Pancreas (tissue), 10 donors: ENCODE results near the gene BAG3. TPM values are rescaled to one million over a fixed set of nuclear protein-coding genes. Genes with fewer than 3 reads are reported as not detected.
"Not testable (repeated sequence)": the region's sequence is repeated elsewhere in the genome, so short reads cannot be mapped to it uniquely, and the experiment has no call there.

Source experiments
- ATAC-seq, 4 donors: fragments of 200-7000 bp; cut with Tn5 transposase; one replicate each; pipeline versions ENCODE4 v1.8.0 to v1.9.1; 2020; ENCODE audit warnings: mild to moderate bottlenecking in 4 of 4, moderate library complexity in 4 of 4
- DNase-seq, 6 donors: peaks; one replicate each; pipeline ENCODE4 v3.0.0-alpha.2; 2020
- FAIRE-seq: peaks from 2 replicates; lab custom pipeline; 2012; peaks lifted over from hg19 to GRCh38; lab: Jason Lieb, UNC
- H3K27ac ChIP-seq, 4 donors: fragments of 200-600 bp; sonication (generic); 1 replicate in 3 of 4; 2 replicates in 1 of 4; pipeline versions ENCODE4 v1.5.0 to v1.8.0; 2020
- H3K27me3 ChIP-seq, 4 donors: fragments of 200-600 bp; one replicate each; pipeline ENCODE4 v1.8.0; 2021
- H3K36me3 ChIP-seq, 3 donors: fragments of 200-600 bp; sonication (generic) in 1 of 3; one replicate each; pipeline versions ENCODE4 v1.5.0 to v1.8.0; 2020 to 2021
- H3K4me1 ChIP-seq, 3 donors: fragments of 200-600 bp; one replicate each; pipeline ENCODE4 v1.8.0; 2021
- H3K4me3 ChIP-seq, 4 donors: fragments of 200-600 bp; sonication (generic) in 2 of 4; one replicate each; pipeline versions ENCODE4 v1.5.0 to v1.8.0; 2020 to 2021
- H3K9me3 ChIP-seq, 4 donors: fragments of 200-600 bp; one replicate each; pipeline ENCODE4 v1.8.0; 2021
- WGBS, 2 donors: extraction: QIAGEN DNeasy Blood & Tissue Kit; methylation state at CpG; one replicate each; pipeline ENCODE4 v1.1.7; 2013; 5-methylcytosine and 5-hydroxymethylcytosine counted together
- intact Hi-C, 3 donors: fragments of 100-400 bp; cut with DNase I; formaldehyde crosslinking; loops; one replicate each; pipeline versions ENCODE4 v1.11.1 to v1.14.2; 2022
- polyA plus RNA-seq, 2 donors: library from polyadenylated mRNA; stranded (reverse); fragments of 200-250 nt; gene quantifications; one replicate each; pipeline ENCODE4 v1.2.3, GENCODE V29; 2013
- total RNA-seq, 6 donors: library from RNA; stranded (reverse); fragmentation: NEBNext Ultra II Directional in 4 of 6; extraction: Animal tissue kit (Norgen Biotek cat#: 25700) in 4 of 6; gene quantifications; one replicate each; pipeline versions ENCODE4 v1.2.1 to v1.2.4, GENCODE V29; 2021 to 2023
- TF ChIP-seq, protein P1 (sequence below), 4 donors: fragments of 200-600 bp; sonication (generic) in 3 of 4; IDR thresholded peaks; one replicate each; pipeline versions ENCODE4 v1.5.0 to v1.8.0; 2021; ENCODE audit warnings: antibody characterized with exemption in 4 of 4
- donor health status: healthy with polysubstance abuse.
- donor health status: DM: no; HTN: no; CAD: no; lungs with moderate emphysema.
- donor health status: DM: no; HTN: no; CAD: no.
- donor health status: control.
- donor health status: control.
- donor health status: Bipolar disorder and iron deficiency.
- donor health status: DM: yes; HTN: yes; CAD: no.
- donor health status: DM: no; HTN: no; CAD: no.
- donor health status: DM: no; HTN: no; CAD: no.
- donor health status: DM: yes; HTN: yes; CAD: no.

BAG3 gene
- total and polyA plus RNA-seq, 8 donors: 6.4 to 16.8 (median 8.8) TPM

DNA sequence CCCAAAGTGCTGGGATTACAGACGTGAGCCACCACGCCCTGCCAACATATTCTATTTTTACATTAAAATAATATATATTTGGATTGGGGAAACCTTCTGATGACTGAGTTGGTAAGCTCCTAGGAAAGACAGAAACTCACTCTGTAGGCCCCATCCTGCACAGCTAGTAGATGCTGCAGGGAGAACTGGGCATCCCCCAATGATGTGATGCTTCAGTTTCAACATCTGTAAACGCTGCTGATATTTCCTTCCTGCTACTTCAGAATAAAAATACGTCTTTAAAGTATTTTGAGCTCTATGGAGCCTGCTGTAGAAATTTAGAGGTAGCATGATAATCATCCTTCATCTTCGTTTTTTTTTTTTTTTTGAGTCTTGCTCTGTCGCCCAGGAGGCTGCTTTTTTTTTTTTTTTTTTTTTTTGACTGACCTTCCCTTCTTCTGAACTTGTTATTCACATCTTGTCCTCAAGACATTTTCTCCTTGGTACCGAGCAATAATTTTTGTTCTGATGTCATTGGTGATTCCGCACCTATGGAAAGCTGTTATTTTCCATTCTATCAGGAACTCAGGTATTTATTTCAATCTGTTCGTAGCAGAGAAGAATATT, 52.8 kb downstream of the BAG3 start:
- no peak for FAIRE-seq
- WGBS, 2 donors: 78 to 85% methylated on average over 8 to 9 of the region's 9 CpGs

DNA sequence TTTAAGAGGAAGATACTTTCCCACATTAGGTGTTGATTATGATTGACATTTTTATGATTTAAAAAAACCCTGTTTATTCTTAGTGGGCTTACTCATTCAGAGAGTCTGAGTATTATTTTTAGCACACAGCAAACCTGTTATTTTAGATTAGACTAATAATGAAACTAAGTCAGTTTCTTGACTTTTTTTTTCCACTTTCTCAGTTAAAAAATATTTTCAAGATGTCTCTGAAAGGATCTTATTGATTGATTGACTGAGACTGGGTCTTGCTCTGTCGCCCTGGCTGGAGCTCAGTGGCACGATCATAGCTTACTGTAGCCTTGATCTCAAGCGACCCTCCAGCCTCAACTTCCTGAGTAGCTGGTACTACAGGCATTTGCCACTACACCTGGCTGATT, 54.3 kb downstream of the BAG3 start:
- TF ChIP-seq, protein P1, sequence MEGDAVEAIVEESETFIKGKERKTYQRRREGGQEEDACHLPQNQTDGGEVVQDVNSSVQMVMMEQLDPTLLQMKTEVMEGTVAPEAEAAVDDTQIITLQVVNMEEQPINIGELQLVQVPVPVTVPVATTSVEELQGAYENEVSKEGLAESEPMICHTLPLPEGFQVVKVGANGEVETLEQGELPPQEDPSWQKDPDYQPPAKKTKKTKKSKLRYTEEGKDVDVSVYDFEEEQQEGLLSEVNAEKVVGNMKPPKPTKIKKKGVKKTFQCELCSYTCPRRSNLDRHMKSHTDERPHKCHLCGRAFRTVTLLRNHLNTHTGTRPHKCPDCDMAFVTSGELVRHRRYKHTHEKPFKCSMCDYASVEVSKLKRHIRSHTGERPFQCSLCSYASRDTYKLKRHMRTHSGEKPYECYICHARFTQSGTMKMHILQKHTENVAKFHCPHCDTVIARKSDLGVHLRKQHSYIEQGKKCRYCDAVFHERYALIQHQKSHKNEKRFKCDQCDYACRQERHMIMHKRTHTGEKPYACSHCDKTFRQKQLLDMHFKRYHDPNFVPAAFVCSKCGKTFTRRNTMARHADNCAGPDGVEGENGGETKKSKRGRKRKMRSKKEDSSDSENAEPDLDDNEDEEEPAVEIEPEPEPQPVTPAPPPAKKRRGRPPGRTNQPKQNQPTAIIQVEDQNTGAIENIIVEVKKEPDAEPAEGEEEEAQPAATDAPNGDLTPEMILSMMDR (IDR thresholded peaks at IDR 0.05): no peak
- Histone ChIP-seq H3K27ac (no peak overlapping the region), H3K4me3 (no peak overlapping the region), H3K4me1 (no peaks in the 10 kb centered on the region), H3K9me3 (no peaks in the 10 kb centered on the region), H3K27me3 (no peaks in the 10 kb centered on the region), H3K36me3 (no peaks in the 10 kb centered on the region)
- no peak for FAIRE-seq
- ATAC-seq: no peak
- 78 to 79% methylated on average over 3 of the region's 3 CpGs for WGBS, 2 donors
- DNase-seq: no peak
- intact Hi-C loops: no loop called here

More for the DNA sequence above, 52.8 kb downstream of the BAG3 start:
- Histone ChIP-seq H3K9me3 (no peaks in the 10 kb centered on the region), H3K4me1 (no peaks in the 10 kb centered on the region), H3K4me3 (no peak overlapping the region), H3K27ac (no peak overlapping the region), H3K27me3 (no peaks in the 10 kb centered on the region), H3K36me3 (no peaks in the 10 kb centered on the region)
- TF ChIP-seq, protein P1 (IDR thresholded peaks at IDR 0.05): no peak
- DNase-seq: no peak
- intact Hi-C loops: no loop called here
- ATAC-seq: no peak

DNA sequence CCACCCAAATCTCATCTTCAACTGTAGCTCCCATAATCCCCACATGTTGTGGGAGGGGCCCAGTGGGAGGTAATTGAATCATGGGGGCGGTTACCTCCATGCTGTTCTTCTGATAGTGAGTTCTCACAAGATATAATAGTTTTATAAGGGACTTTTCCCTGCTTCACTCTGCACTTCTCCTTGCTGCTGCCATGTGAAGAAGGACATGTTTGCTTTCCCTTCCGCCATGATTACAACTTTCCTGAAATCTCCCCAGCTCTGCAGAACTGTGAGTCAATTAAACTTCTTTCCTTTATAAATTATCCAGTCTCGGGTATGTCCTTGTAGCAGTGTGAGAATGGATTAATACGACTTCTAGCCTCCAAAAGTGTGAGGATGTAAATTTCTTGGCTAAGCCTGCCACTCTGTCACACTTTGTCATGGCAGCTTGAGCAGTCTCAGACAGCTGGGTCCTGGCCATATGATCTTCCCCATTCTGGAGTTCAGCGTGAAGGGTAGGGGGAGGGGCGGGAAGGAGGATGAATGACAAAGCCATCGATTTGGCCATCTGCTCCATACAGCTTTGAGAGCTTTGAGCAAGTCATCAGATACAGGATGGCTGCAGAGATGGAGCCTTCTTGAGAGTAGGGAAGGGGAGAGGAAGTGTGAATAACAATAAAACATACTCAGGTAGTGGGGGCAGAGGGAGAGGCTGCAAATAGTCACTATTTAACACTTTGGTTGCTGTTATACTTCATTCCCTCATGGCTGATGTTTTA, 55.5 kb downstream of the BAG3 start:
- no peak for FAIRE-seq

DNA sequence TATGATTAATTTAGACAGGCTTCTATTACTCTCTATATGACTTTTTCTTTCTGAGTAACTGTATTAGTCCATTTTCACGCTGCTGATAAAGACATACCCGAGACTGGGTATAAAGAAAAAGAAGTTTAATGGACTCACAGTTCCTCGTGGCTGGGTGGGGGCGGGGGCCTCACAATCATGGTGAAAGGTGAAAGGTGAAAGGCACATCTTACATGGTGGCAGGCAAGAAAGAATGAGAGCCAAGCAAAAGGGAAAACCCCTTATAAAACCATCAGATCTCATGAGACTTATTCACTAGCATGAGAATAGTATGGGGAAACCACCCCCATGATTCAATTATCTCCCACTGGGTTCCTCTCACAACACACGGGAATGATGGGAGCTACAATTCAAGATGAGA, 56.2 kb downstream of the BAG3 start:
- FAIRE-seq, DNase-seq, H3K4me1 ChIP-seq, H3K4me3 ChIP-seq, H3K36me3 ChIP-seq, H3K27ac ChIP-seq, ATAC-seq, intact Hi-C loops, H3K9me3 ChIP-seq, H3K27me3 ChIP-seq: not testable (repeated sequence)
- 81 to 83% methylated on average over 5 of the region's 5 CpGs for WGBS, 2 donors

More for the DNA sequence above, 55.5 kb downstream of the BAG3 start:
- 68 to 78% methylated on average over 7 of the region's 7 CpGs for WGBS, 2 donors
- TF ChIP-seq, protein P1 (IDR thresholded peaks at IDR 0.05): no peak
- intact Hi-C loops: no loop called here
- Histone ChIP-seq H3K4me3 (no peak overlapping the region), H3K36me3 (no peaks in the 10 kb centered on the region), H3K9me3 (no peaks in the 10 kb centered on the region), H3K4me1 (no peaks in the 10 kb centered on the region), H3K27me3 (no peaks in the 10 kb centered on the region), H3K27ac (no peak overlapping the region)
- DNase-seq (no peak), ATAC-seq (no peak)

DNA sequence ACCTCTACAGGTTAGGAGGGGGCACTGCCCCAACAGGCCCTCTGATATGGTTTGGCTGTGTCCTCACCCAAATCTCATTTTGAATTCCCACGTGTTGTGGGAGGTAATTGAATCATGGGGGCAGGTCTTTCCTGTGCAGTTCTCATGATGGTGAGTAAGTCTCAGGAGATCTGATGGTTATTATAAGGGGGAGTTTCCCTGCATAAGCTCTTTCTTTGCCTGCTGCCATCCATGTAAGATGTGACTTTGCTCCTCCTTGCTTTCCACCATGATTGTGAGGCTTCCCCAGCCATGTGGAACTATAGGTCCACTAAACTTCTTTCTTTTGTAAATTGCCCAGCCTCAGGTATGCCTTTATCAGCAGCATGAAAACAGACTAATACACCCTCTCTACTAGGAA, 59.8 kb downstream of the BAG3 start:
- WGBS, 2 donors: 80 to 81% methylated on average over 1 of the region's 1 CpG
- H3K27ac ChIP-seq, H3K36me3 ChIP-seq, FAIRE-seq, DNase-seq, H3K4me1 ChIP-seq, H3K9me3 ChIP-seq, intact Hi-C loops, H3K27me3 ChIP-seq, H3K4me3 ChIP-seq, ATAC-seq: not testable (repeated sequence)
